AG09309 (cell line): ENCODE data around the gene CRTAC1.

ENCODE experiments used
- DNase-seq: peaks from one replicate; pipeline ENCODE4 v3.0.0-alpha.2; 2010; ENCODE audit warnings: low read depth
- H3K4me3 ChIP-seq: 2 replicates; pipeline ENCODE4 v1.5.1; 2011; ENCODE audit warnings: mild to moderate bottlenecking, low read depth, low read length, moderate library complexity; ENCODE audit not compliant: control insufficient read depth
- TF ChIP-seq, protein P1 (sequence below): IDR thresholded peaks from 2 replicates; pipeline ENCODE4 v1.5.1; 2011; ENCODE audit warnings: mild to moderate bottlenecking, low read depth, low read length, inconsistent platforms; ENCODE audit not compliant: insufficient read depth, control insufficient read depth; ENCODE audit errors: missing control alignments

Gene CRTAC1

DNA sequence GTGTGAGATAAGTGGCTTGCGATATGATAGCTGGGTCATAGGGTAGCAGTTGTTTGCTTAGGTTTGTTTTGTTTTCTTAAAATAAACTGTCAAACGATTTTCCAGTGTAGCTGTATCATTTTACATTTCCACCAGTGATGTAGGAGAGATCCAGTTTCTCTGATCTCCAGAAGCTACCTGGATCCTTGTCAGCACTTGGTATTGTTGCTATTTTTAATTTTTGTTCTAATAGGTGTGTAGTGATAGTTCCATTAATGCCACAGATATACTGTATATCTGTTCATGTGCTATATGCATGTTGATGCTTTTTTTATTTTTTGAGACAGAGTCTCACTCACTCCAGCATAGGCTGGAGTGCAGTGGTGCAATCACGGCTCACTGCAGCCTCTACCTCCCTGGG, 136.3 kb downstream of the CRTAC1 start:
- H3K4me3 ChIP-seq = no peak overlapping the region
- TF ChIP-seq, protein P1, sequence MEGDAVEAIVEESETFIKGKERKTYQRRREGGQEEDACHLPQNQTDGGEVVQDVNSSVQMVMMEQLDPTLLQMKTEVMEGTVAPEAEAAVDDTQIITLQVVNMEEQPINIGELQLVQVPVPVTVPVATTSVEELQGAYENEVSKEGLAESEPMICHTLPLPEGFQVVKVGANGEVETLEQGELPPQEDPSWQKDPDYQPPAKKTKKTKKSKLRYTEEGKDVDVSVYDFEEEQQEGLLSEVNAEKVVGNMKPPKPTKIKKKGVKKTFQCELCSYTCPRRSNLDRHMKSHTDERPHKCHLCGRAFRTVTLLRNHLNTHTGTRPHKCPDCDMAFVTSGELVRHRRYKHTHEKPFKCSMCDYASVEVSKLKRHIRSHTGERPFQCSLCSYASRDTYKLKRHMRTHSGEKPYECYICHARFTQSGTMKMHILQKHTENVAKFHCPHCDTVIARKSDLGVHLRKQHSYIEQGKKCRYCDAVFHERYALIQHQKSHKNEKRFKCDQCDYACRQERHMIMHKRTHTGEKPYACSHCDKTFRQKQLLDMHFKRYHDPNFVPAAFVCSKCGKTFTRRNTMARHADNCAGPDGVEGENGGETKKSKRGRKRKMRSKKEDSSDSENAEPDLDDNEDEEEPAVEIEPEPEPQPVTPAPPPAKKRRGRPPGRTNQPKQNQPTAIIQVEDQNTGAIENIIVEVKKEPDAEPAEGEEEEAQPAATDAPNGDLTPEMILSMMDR = no peak
- no peak for DNase-seq

DNA sequence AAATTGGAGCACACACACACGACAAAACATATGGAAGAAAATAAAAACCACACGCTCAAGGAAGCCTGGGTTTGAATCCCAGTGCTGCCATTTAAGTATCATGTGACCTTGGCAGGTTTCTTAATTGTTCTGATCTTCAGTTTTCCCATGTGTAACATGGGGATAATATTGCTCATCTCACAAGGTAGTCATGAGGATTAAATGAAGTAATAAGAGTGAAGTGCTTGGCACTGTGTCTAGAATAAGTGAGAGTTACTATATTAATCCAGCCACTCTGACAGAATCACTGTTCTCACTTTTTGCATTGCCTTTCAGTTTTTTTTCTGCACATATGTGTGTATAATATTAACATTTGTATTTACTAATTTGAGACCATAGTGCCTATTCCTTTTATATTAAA, 137.5 kb downstream of the CRTAC1 start:
- no peak overlapping the region for H3K4me3 ChIP-seq
- no peak for DNase-seq
- TF ChIP-seq, protein P1 = no peak

DNA sequence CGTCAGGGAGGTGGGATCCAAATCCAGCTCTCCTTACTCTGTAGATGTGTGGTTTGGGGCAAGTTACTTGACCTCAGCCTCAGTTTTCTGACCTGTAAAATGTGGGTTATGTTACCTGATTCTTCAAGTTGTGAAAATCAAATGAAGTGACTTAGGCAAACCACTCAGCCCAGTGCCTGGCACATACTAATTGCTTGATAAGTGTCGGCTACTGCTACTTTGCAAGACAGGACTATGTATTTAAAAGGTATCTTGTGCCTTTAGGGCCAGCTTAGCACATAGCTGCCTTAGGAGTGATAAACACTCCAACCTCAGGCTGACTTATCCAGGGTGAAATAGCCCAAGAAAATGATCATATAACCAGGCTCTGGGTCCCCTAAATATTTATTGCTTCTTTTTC, 137.9 kb downstream of the CRTAC1 start:
- TF ChIP-seq, protein P1 = no peak
- no peak overlapping the region for H3K4me3 ChIP-seq
- DNase-seq = no peak

DNA sequence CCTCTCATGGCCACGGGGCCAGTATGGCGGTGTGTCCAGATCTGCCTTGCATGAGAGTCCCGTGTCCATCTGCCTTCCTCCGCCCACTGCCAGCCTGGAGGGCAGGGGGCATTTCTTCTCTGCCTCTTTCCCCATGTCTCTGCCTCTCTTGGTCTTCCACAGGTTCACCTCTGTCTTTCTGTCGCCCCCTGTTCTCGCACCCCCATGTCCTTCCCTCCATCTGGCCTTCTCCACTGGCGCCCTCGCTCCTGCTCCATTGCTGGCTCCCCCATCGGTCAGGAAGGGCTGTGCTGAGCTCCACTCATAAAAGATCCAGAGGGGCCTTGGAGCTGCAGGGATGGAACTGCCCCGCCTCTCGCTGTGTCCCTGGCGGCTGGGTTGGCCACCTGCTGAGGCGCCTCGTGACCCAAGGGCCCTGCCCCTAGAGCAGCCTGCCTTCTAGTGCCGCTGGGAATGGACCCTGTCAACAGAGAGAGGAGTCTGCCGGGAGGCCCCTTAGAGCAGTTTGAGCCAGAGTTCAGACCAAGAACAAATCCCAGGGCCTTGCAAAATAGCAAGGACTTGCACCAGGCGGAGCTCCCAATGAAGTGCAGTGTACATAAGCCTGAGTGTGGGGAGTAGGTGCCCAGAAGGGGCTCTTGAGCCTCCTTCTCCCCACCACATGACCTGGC, 138.8 kb downstream of the CRTAC1 start:
- no peak for DNase-seq
- TF ChIP-seq, protein P1 = no peak

DNA sequence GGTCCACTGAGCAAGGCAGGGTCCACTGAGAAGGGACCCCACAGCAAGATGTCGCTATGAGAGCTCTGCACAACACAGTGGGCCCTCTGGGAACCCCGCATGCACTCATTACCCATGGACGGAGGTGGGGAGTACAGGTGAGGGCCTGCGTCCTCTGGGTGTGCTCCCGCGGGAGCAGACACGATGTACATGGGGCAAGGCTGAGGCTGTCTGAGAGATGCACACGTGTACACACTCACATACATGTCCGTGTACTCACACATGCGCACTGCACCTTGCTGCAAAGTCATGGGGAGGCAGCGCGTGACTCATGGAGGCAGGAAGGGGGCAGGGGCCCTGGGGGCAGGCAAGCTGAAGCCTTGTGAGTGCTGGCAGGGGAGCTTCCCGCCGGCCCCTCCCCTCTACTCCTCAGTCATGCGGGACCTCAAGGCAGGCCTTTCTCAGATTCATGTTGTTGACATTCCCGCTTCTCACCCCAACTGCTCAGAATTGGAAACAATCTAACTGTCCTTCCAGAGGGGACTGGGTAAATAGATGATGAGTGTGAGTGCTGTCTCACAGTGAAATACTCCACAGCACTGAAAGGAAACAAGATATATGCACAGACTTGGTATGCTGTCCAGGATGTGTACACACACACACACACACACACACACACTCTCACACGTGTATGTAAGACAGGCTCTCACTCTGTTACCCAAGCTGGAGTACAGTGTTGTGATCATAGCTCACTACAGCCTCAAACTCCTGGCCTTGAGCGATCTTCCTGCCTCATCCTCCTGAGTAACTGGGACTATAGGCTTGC, 140.8 kb downstream of the CRTAC1 start:
- no peak for DNase-seq
- H3K4me3 ChIP-seq = no peak overlapping the region
- TF ChIP-seq, protein P1 = no peak

More for the DNA sequence above, 138.8 kb downstream of the CRTAC1 start:
- no peak overlapping the region for H3K4me3 ChIP-seq

DNA sequence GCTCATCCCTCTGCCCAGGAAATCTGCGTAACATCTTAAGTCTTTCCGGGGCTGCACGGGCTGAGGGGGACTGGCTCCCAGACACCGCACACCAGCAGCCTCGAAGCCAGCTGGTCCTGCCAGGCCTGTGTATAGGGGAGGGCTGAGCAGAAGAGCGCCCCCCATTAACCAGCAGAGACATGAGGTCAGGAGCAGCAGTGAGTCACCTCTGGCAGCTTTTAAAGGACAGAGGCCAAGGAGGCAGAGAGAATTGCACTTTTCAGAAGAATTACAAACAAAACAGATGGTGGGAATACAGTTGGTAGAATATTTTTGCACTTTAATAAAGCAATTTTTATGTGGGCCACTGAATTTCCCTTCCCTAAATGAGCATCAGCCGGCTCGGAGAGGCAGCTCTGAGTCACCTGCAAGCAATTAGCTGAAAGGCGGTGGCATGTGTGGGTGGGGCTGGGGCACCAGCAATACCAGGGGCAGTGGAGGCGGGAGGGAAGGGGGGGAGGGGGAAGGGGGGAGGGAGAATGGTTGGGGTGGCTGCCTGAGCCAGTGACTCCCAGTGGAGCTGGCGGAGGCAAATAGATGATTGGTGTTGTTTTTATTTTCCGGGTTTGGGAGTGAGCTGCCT, 141.7 kb downstream of the CRTAC1 start:
- TF ChIP-seq, protein P1 = peak; percentile 18
- DNase-seq = peak; percentile 16
- no peak overlapping the region for H3K4me3 ChIP-seq
